C4-2B (cell line): ENCODE measurements around the gene VSX1.

Experiments
- H3K27ac ChIP-seq: fragments of 450-650 bp; 2 replicates; pipeline ENCODE4 v1.5.1; 2017
- ZFX ChIP-seq: fragments of 450-650 bp; IDR thresholded peaks from 2 replicates; pipeline ENCODE4 v1.6.1; 2017
- TF ChIP-seq, protein P1 (sequence below): fragments of 450-650 bp; conservative IDR thresholded peaks from 2 replicates; pipeline ENCODE4 v1.5.1; 2017; ENCODE audit warnings: mild to moderate bottlenecking

The VSX1 gene

DNA sequence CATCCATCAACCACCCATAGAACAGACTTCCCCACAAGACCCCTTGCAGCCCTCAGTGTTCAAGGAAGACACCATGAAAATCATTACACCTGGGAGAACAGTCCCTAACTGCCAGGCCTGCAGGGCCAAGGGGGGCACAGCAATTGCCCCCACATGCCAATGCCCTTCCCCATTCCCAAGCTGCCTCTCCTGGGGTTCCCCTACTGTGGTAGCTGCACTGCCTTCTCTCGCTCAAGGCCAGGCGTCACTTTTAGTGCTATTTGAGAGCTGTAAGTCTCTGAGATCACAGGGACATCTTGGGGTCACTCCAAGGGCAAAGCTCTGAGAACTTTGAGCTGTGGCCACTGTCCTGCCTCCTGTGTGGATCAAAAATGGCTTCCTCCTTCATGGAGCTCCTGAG, 18.0 kb downstream of the VSX1 start:
- no peak for TF ChIP-seq ZFX
- TF ChIP-seq, protein P1, sequence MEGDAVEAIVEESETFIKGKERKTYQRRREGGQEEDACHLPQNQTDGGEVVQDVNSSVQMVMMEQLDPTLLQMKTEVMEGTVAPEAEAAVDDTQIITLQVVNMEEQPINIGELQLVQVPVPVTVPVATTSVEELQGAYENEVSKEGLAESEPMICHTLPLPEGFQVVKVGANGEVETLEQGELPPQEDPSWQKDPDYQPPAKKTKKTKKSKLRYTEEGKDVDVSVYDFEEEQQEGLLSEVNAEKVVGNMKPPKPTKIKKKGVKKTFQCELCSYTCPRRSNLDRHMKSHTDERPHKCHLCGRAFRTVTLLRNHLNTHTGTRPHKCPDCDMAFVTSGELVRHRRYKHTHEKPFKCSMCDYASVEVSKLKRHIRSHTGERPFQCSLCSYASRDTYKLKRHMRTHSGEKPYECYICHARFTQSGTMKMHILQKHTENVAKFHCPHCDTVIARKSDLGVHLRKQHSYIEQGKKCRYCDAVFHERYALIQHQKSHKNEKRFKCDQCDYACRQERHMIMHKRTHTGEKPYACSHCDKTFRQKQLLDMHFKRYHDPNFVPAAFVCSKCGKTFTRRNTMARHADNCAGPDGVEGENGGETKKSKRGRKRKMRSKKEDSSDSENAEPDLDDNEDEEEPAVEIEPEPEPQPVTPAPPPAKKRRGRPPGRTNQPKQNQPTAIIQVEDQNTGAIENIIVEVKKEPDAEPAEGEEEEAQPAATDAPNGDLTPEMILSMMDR: no peak
- H3K27ac ChIP-seq: no peak overlapping the region

DNA sequence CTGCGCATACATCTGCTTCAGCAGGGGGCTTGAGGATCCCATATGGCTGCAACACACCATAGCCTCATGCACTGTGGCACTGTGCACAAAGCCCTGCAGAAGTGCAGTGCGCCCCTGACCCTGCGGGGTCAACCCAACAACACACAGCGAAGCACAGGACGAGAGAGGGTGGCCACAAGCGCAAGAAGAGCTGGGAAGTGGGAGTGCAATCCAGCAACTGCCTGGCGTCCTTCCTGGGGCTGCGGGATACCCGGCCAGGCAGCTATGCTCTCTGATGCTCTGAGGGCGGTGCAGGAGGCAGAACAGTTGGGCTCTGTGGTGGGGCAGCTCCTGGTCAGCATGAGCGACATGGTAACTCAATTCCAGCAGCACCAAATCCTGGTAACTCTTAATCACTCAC, 18.4 kb downstream of the VSX1 start:
- TF ChIP-seq, protein P1: no peak
- TF ChIP-seq ZFX: no peak
- no peak overlapping the region for H3K27ac ChIP-seq

DNA sequence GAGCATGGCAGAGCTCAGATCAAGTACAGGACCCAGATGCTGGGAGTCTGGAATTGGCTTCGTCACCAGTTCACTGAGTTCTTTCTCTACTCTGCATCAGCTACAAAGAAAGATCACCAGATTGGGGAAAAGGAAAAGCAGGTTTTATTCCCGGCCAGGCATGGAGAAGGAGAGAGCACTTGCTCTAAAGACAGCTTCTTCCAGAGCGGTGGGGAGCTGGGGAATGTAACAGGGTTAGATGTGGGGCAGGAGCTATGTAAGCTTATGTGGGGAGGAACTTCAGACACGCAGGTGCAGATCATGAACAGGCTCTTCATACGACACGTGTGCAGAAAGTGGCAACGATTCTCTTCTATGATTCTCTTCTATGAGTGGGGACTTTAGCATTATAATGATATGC, 19.1 kb downstream of the VSX1 start:
- TF ChIP-seq ZFX: no peak
- TF ChIP-seq, protein P1: no peak
- no peak overlapping the region for H3K27ac ChIP-seq

- H3K27ac ChIP-seq: no peak overlapping the region
- TF ChIP-seq, protein P1: no peak
- no peak for TF ChIP-seq ZFX
Observed at GRCh38 chr20:25061821-25062530, 20.0 kb downstream of the VSX1 start.

GRCh38 chr20:25061103-25061799, 20.7 kb downstream of the VSX1 start:
- no peak for TF ChIP-seq ZFX
- TF ChIP-seq, protein P1: no peak
- H3K27ac ChIP-seq: no peak overlapping the region

DNA sequence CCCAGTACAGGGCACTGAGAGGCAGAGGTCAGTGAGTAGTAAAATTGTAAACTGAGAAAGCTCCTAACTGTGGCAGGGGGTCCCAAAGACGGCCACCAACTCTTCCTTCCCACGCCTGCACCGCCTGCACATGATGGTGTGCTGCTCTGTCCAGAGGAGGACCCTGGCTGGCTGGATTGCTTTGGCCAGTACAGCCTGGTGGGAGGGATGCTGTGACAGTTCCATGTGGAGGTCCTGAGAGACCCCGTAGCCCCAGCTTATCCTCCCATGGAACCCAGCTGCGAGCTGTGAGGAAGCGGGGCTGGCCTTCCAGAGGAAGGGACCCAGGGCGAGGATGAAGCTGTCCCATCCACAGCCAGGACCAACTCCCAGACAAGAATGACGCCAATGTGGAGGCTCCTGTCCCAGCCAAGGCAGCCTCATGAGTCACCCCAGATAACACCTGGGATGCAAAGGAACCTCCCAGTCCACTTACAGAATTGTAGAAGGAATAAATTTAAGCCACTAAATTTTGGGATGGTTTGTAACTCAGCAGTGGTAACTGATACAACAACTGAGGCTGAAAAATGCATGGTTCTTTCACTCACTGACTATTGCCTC, 22.0 kb downstream of the VSX1 start:
- no peak overlapping the region; the same call in 1 of the 2 replicates for H3K27ac ChIP-seq
- TF ChIP-seq, protein P1: no peak
- no peak for TF ChIP-seq ZFX
